Neural cell (in vitro differentiated cells): ENCODE data around the gene ACP2. TPM values are rescaled to one million over a fixed set of nuclear protein-coding genes. Genes with fewer than 3 reads are reported as not detected.

Experiments
- H2AFZ ChIP-seq: fragments of 200-600, 300-800 bp; sonication (generic), shearing (Covaris generic); 2 replicates; pipeline ENCODE4 v1.6.0; 2014; ENCODE audit warnings: low read depth, mild to moderate bottlenecking, antibody characterized with exemption, low read length, moderate library complexity
- H3F3A ChIP-seq: fragments of 200-600 bp; shearing (Covaris generic); 2 replicates; pipeline ENCODE4 v1.6.1; 2016; ENCODE audit warnings: mild to moderate bottlenecking, moderate library complexity, mixed read lengths, antibody characterized with exemption, low read length; ENCODE audit not compliant: insufficient read depth, poor library complexity, severe bottlenecking
- H3K27ac ChIP-seq: fragments of 200-600, 300-800 bp; sonication (generic), shearing (Covaris generic); 2 replicates; pipeline ENCODE4 v1.5.1; 2014; ENCODE audit warnings: mild to moderate bottlenecking, low read length, moderate library complexity
- H3K27me3 ChIP-seq: fragments of 300-800, 200-600 bp; sonication (generic), shearing (Covaris generic); 2 replicates; pipeline ENCODE4 v1.6.0; 2014; ENCODE audit warnings: mild to moderate bottlenecking, low read depth, low read length, moderate library complexity; ENCODE audit not compliant: insufficient read depth
- H3K36me3 ChIP-seq: fragments of 300-800, 200-600 bp; sonication (generic), shearing (Covaris generic); 2 replicates; pipeline ENCODE4 v1.5.1; 2014; ENCODE audit warnings: mild to moderate bottlenecking, antibody characterized with exemption, low read length, moderate library complexity; ENCODE audit not compliant: insufficient read depth
- H3K4me2 ChIP-seq: fragments of 300-800, 200-600 bp; sonication (generic), shearing (Covaris generic); 2 replicates; pipeline ENCODE4 v1.6.0; 2014; ENCODE audit warnings: mild to moderate bottlenecking, low read length
- H3K4me3 ChIP-seq: fragments of 300-800, 200-600 bp; sonication (generic), shearing (Covaris generic); 2 replicates; pipeline ENCODE4 v1.5.1; 2014; ENCODE audit warnings: mild to moderate bottlenecking, low read length, moderate library complexity
- H3K79me2 ChIP-seq: fragments of 200-600 bp; shearing (Covaris generic); replicated peaks from 2 replicates; pipeline ENCODE4 v1.6.0; 2014; ENCODE audit warnings: mild to moderate bottlenecking, low read length, moderate library complexity; ENCODE audit not compliant: insufficient read depth
- H3K9ac ChIP-seq: fragments of 300-800, 200-600 bp; sonication (generic), shearing (Covaris generic); 2 replicates; pipeline ENCODE4 v1.6.1; 2016; ENCODE audit warnings: mild to moderate bottlenecking, low read length, mixed read lengths
- H3K9me2 ChIP-seq: fragments of 200-600 bp; shearing (Covaris generic); 2 replicates; pipeline ENCODE4 v1.6.1; 2016; ENCODE audit warnings: mild to moderate bottlenecking, low read length, mixed read lengths; ENCODE audit not compliant: insufficient read depth
- H3K9me3 ChIP-seq: fragments of 200-600, 300-800 bp; sonication (generic), shearing (Covaris generic); 2 replicates; pipeline ENCODE4 v1.6.1; 2016; ENCODE audit warnings: mild to moderate bottlenecking, mixed run types, low read length, moderate library complexity, mixed read lengths
- H4K20me1 ChIP-seq: fragments of 200-600 bp; shearing (Covaris generic); 2 replicates; pipeline ENCODE4 v1.6.1; 2016; ENCODE audit warnings: mild to moderate bottlenecking, mixed run types; ENCODE audit not compliant: insufficient read depth
- CTCF ChIP-seq: fragments of 450-650 bp; IDR thresholded peaks from 2 replicates; pipeline ENCODE4 v1.5.1; 2014; ENCODE audit warnings: antibody characterized with exemption, mild to moderate bottlenecking, moderate library complexity; ENCODE audit not compliant: poor library complexity, severe bottlenecking
- EP300 ChIP-seq: fragments of 450-650 bp; conservative IDR thresholded peaks from 2 replicates; pipeline ENCODE4 v1.6.1; 2014; ENCODE audit warnings: antibody characterized with exemption, mild to moderate bottlenecking, moderate library complexity; ENCODE audit not compliant: poor library complexity, severe bottlenecking
- EZH2 ChIP-seq: fragments of 200-600, 300-800 bp; shearing (Covaris generic), sonication (generic); IDR thresholded peaks from 2 replicates; pipeline ENCODE4 v1.6.1; 2014; ENCODE audit warnings: antibody characterized with exemption, low read length, borderline replicate concordance, mild to moderate bottlenecking; ENCODE audit not compliant: insufficient read depth, poor library complexity, severe bottlenecking
- MXI1 ChIP-seq: fragments of 450-650 bp; conservative IDR thresholded peaks from 2 replicates; pipeline ENCODE4 v1.6.1; 2014; ENCODE audit warnings: antibody characterized with exemption, mild to moderate bottlenecking; ENCODE audit not compliant: poor library complexity, severe bottlenecking
- POLR2AphosphoS5 ChIP-seq: IDR thresholded peaks from 2 replicates; pipeline ENCODE4 v1.6.1; 2012
- RAD21 ChIP-seq: fragments of 450-650 bp; conservative IDR thresholded peaks from 2 replicates; pipeline ENCODE4 v1.6.1; 2014; ENCODE audit warnings: antibody characterized with exemption, mild to moderate bottlenecking, moderate library complexity
- REST ChIP-seq: IDR thresholded peaks from 2 replicates; pipeline ENCODE4 v1.6.1; 2012; ENCODE audit warnings: borderline replicate concordance
- SMC3 ChIP-seq: fragments of 450-650 bp; conservative IDR thresholded peaks from 2 replicates; pipeline ENCODE4 v1.6.1; 2014; ENCODE audit warnings: antibody characterized with exemption, mild to moderate bottlenecking, moderate library complexity; ENCODE audit not compliant: poor library complexity
- TAF1 ChIP-seq: IDR thresholded peaks from 2 replicates; pipeline ENCODE4 v1.6.1; 2012; ENCODE audit warnings: low read depth
- polyA plus RNA-seq: library from polyadenylated mRNA; depleted of rRNA; stranded (reverse); fragments of >200 nt; gene quantifications from 2 replicates; pipeline ENCODE4 v1.2.3, GENCODE V29; 2014

The ACP2 gene
- polyA plus RNA-seq, 1 donor from 2014 or later = 48.1 TPM

- no peak for TF ChIP-seq REST
Observed at GRCh38 chr11:47278769-47279168, 30.2 kb upstream of the ACP2 start (continued).

- no peak overlapping the region for H2AFZ ChIP-seq
- no peak overlapping the region for H3K9ac ChIP-seq
- H3K27ac ChIP-seq = no peak overlapping the region
- TF ChIP-seq REST (no peak), EZH2 (no peak), CTCF (no peak), EP300 (no peak), POLR2AphosphoS5 (no peak), TAF1 (no peak), RAD21 (no peak), SMC3 (no peak), MXI1 (no peak)
- no peaks in the 10 kb centered on the region for H3K9me3 ChIP-seq
- H3K4me2 ChIP-seq = no peak overlapping the region
- H3F3A ChIP-seq = no peaks in the 10 kb centered on the region
- H3K4me3 ChIP-seq = no peak overlapping the region
- peaks cover 16% of the 10 kb centered on the region for H3K79me2 ChIP-seq
- H3K36me3 ChIP-seq = peaks cover 7% of the 10 kb centered on the region
- no peaks in the 10 kb centered on the region for H3K27me3 ChIP-seq
- no peaks in the 10 kb centered on the region for H3K9me2 ChIP-seq
- no peaks in the 10 kb centered on the region for H4K20me1 ChIP-seq
Observed at GRCh38 chr11:47278058-47278457, 29.4 kb upstream of the ACP2 start.
